Head of caudate nucleus (tissue), 42 donors: ENCODE data around the gene BTRC.
A peak's percentile ranks its signal among the peaks of the same experiment; 100 is the strongest.

Experiments used
- DNase-seq, 42 donors: peaks; one replicate each; pipeline versions ENCODE4 v3.0.0 to v3.0.0-alpha.2; 2020 to 2021; ENCODE audit warnings: mixed read lengths in 7 of 42
- intact Hi-C: fragments of 100-400 bp; cut with DNase I; formaldehyde crosslinking; loops from one replicate; pipeline ENCODE4 v1.15.0; 2022

The BTRC gene

GRCh38 chr10:101453791-101454718 is 100.1 kb downstream of the BTRC start:
- no peak for DNase-seq
- intact Hi-C loops = no loop called here

- no peak for DNase-seq
- intact Hi-C loops = no loop called here
These were observed 104.9 kb downstream of the BTRC start for GRCh38 chr10:101458869-101459268.

GRCh38 chr10:101464082-101464481 is 110.1 kb downstream of the BTRC start:
- DNase-seq = no peak
- intact Hi-C loops = no loop called here

- no peak for DNase-seq
- intact Hi-C loops = no loop called here
These were observed 110.6 kb downstream of the BTRC start for GRCh38 chr10:101464599-101464998.

- intact Hi-C loops = no loop called here
- DNase-seq = no peak
These were observed 112.3 kb downstream of the BTRC start for GRCh38 chr10:101466016-101466912.

GRCh38 chr10:101467286-101467770 is 113.4 kb downstream of the BTRC start:
- intact Hi-C loops = no loop called here
- peak in 18 of 42 donors; percentile 5 to 65 (median 26) for DNase-seq

- intact Hi-C loops = no loop called here
These were observed 114.2 kb downstream of the BTRC start for GRCh38 chr10:101468159-101468558.

GRCh38 chr10:101476383-101476782 is 122.4 kb downstream of the BTRC start:
- intact Hi-C loops = no loop called here

More at GRCh38 chr10:101468159-101468558, 114.2 kb downstream of the BTRC start:
- DNase-seq = no peak

GRCh38 chr10:101478956-101479355 is 125.0 kb downstream of the BTRC start:
- intact Hi-C loops = no loop called here
- DNase-seq = no peak

More at GRCh38 chr10:101476383-101476782, 122.4 kb downstream of the BTRC start:
- no peak for DNase-seq

- intact Hi-C loops = no loop called here
- DNase-seq = no peak
These were observed 127.3 kb downstream of the BTRC start for GRCh38 chr10:101481256-101481655.

- intact Hi-C loops = no loop called here
- no peak for DNase-seq
These were observed 128.6 kb downstream of the BTRC start for GRCh38 chr10:101482568-101482967.

- intact Hi-C loops = no loop called here
- no peak for DNase-seq
These were observed 130.3 kb downstream of the BTRC start for GRCh38 chr10:101484175-101484745.

GRCh38 chr10:101485207-101485606 is 131.2 kb downstream of the BTRC start:
- intact Hi-C loops = no loop called here
- peak in 1 of 42 donors; percentile 9 for DNase-seq

GRCh38 chr10:101485681-101486554 is 132.0 kb downstream of the BTRC start:
- DNase-seq = peak in 39 of 42 donors; percentile 12 to 74 (median 38)
- intact Hi-C loops = no loop called here

- intact Hi-C loops = no loop called here
- no peak for DNase-seq
These were observed 133.4 kb downstream of the BTRC start for GRCh38 chr10:101487399-101487798.

- intact Hi-C loops = no loop called here
- no peak for DNase-seq
These were observed 135.4 kb downstream of the BTRC start for GRCh38 chr10:101489355-101489754.

- DNase-seq = no peak
- intact Hi-C loops = no loop called here
These were observed 136.1 kb downstream of the BTRC start for GRCh38 chr10:101490026-101490425.

GRCh38 chr10:101492205-101492604 is 138.2 kb downstream of the BTRC start:
- intact Hi-C loops = no loop called here

More at GRCh38 chr10:101492205-101492604, 138.2 kb downstream of the BTRC start:
- no peak for DNase-seq
